Fibroblast of lung (primary cell): ENCODE measurements around the gene LMO3.

ENCODE experiments used
- EZH2 ChIP-seq: IDR thresholded peaks from 2 replicates; pipeline ENCODE4 v1.5.1; 2012; ENCODE audit warnings: low read length, control low read depth, mild to moderate bottlenecking; ENCODE audit errors: missing control alignments
- TF ChIP-seq, protein P1 (sequence below), 2 donors: IDR thresholded peaks in 1 of 2; conservative IDR thresholded peaks in 1 of 2; 1 replicate in 1 of 2; 2 replicates in 1 of 2; pipeline ENCODE4 v1.5.1; 2011 to 2012; ENCODE audit warnings: low read length in 2 of 2, control low read depth in 1 of 2, inconsistent platforms in 1 of 2, low read depth in 1 of 2, mild to moderate bottlenecking in 1 of 2

DNA sequence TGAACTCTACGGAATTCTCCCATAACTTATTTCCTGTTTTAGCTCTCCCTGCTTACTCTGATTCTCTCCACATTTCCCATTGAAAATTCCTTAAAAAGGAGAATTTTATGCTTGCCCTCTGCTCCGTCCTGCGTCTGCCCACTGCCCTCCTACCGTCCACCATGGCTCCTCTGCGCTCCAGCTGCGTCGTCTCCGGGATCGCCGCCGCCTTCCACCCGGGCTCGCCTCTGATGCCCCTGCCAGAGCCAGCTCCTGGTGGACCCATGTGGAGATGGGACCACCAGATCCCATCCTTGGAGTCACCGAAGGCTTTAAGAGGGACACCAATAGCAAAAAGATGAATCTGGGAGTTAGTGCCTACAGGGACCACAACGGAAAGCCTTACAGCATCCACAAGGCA lies 92.7 kb downstream of the LMO3 start:
- TF ChIP-seq, protein P1, sequence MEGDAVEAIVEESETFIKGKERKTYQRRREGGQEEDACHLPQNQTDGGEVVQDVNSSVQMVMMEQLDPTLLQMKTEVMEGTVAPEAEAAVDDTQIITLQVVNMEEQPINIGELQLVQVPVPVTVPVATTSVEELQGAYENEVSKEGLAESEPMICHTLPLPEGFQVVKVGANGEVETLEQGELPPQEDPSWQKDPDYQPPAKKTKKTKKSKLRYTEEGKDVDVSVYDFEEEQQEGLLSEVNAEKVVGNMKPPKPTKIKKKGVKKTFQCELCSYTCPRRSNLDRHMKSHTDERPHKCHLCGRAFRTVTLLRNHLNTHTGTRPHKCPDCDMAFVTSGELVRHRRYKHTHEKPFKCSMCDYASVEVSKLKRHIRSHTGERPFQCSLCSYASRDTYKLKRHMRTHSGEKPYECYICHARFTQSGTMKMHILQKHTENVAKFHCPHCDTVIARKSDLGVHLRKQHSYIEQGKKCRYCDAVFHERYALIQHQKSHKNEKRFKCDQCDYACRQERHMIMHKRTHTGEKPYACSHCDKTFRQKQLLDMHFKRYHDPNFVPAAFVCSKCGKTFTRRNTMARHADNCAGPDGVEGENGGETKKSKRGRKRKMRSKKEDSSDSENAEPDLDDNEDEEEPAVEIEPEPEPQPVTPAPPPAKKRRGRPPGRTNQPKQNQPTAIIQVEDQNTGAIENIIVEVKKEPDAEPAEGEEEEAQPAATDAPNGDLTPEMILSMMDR (conservative IDR thresholded peaks at IDR 0.05 in 1 of 2, IDR thresholded peaks at IDR 0.05 in 1 of 2; ENCODE audit: low read depth in 1 of 2, low read length in 2 of 2), result no peak
- TF ChIP-seq EZH2, result no peak
